Activated naive CD8-positive, alpha-beta T cell (primary cell): ENCODE results near the gene CANT1.

ENCODE experiments used
- H3K27ac Mint-ChIP-seq: one replicate; pipeline ENCODE4 v1.8.0; 2021; ENCODE audit warnings: mixed read lengths
- H3K27me3 Mint-ChIP-seq: one replicate; pipeline ENCODE4 v1.8.0; 2021; ENCODE audit warnings: mixed read lengths
- H3K36me3 Mint-ChIP-seq: one replicate; pipeline ENCODE4 v1.8.0; 2021; ENCODE audit warnings: mixed read lengths
- H3K4me1 Mint-ChIP-seq: one replicate; pipeline ENCODE4 v1.8.0; 2021; ENCODE audit warnings: low read depth, mixed read lengths
- H3K4me3 Mint-ChIP-seq: one replicate; pipeline ENCODE4 v1.8.0; 2021; ENCODE audit warnings: mild to moderate bottlenecking, mixed read lengths
- H3K9me3 Mint-ChIP-seq: one replicate; pipeline ENCODE4 v1.8.0; 2021; ENCODE audit warnings: low read depth, mixed read lengths

The CANT1 gene

GRCh38 chr17:78999056-78999768 is 10.4 kb downstream of the CANT1 start:
- no peak overlapping the region for H3K27ac Mint-ChIP-seq
- H3K27me3 Mint-ChIP-seq: no peaks in the 10 kb centered on the region
- no peaks in the 10 kb centered on the region for H3K36me3 Mint-ChIP-seq
- H3K4me3 Mint-ChIP-seq: no peak overlapping the region
- no peaks in the 10 kb centered on the region for H3K9me3 Mint-ChIP-seq
- H3K4me1 Mint-ChIP-seq: peaks cover 11% of the 10 kb centered on the region

- no peaks in the 10 kb centered on the region for H3K9me3 Mint-ChIP-seq
- no peak overlapping the region for H3K4me3 Mint-ChIP-seq
- no peaks in the 10 kb centered on the region for H3K36me3 Mint-ChIP-seq
- H3K27ac Mint-ChIP-seq: no peak overlapping the region
- H3K4me1 Mint-ChIP-seq: peaks cover 9% of the 10 kb centered on the region
- no peaks in the 10 kb centered on the region for H3K27me3 Mint-ChIP-seq
Measured at GRCh38 chr17:78998311-78999055, 11.1 kb downstream of the CANT1 start.

DNA sequence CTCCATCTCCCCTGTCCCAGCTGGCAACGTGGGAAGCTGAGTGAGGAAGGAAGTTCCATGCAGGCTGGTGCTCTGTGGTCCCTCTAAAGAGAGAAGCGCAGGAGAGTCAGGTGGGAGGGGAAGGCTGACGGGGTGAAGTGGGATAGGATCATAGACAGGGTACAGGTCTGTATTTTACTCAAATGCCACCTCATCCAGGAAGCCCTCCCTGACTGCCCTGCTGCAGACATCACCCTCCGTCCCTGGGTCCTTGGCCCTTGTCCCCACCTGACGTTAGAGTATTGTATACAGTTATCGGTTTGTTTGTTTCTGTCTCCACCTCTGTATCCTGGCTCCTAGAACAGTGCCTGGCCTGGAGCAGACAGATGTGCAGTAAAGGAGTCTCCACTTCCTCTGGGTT is 11.7 kb downstream of the CANT1 start:
- no peak overlapping the region for H3K4me3 Mint-ChIP-seq
- no peaks in the 10 kb centered on the region for H3K27me3 Mint-ChIP-seq

DNA sequence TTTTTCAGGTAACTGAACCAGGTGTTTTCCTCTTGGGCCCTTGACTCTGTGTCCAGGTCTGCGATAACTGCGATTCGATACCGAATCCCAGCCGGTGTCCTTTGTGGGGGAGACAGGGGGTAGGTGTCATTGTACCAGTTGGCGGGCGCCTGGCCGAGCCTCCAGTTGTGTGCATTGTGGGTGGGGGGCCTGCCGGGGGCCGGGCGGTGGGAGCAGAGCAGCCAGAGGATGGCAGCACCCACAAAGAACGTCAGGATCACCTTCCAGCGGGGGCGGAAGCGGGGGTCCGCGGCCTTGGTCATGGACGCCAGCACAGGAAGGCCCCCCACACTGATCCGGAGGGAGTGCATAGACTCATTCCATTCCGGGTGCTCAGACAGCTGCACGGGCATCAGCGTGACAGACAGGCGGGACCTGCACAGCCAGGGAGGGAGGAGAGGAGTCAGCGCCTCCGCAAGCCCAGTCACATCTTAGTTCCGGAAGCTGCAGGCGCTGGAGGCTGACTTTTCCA is 12.3 kb downstream of the CANT1 start:
- H3K4me3 Mint-ChIP-seq: no peak overlapping the region
- no peak overlapping the region for H3K27ac Mint-ChIP-seq
- H3K9me3 Mint-ChIP-seq: no peaks in the 10 kb centered on the region

More for the DNA sequence above, 11.7 kb downstream of the CANT1 start:
- Mint-ChIP-seq H3K36me3 (no peaks in the 10 kb centered on the region), H3K9me3 (no peaks in the 10 kb centered on the region), H3K4me1 (peaks cover 13% of the 10 kb centered on the region), H3K27ac (no peak overlapping the region)

DNA sequence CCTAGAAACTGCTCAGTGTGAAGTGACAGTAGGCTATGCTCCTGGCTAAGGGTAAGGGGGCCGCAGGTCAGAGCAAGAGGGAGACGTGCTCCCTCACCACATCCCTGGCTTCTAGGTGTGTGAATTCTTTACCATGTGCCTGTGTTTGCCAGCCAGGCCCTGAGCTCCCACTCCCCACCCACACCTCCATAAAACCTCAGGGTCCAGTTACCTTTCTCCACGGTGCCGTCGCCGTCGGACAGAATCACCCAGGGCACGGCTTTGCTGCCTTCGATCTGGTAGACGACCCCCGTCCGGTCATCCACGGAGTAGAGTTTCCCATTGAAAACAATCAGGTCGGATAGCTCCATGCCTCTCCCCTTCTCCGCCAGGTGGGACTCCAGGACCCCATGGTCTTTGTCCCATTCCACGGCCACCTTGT is 12.8 kb downstream of the CANT1 start:
- H3K4me1 Mint-ChIP-seq: peaks cover 6% of the 10 kb centered on the region
- no peak overlapping the region for H3K4me3 Mint-ChIP-seq
- no peaks in the 10 kb centered on the region for H3K36me3 Mint-ChIP-seq
- no peak overlapping the region for H3K27ac Mint-ChIP-seq
- no peaks in the 10 kb centered on the region for H3K27me3 Mint-ChIP-seq
- no peaks in the 10 kb centered on the region for H3K9me3 Mint-ChIP-seq

More for the DNA sequence above, 12.3 kb downstream of the CANT1 start:
- no peaks in the 10 kb centered on the region for H3K27me3 Mint-ChIP-seq
- no peaks in the 10 kb centered on the region for H3K36me3 Mint-ChIP-seq
- H3K4me1 Mint-ChIP-seq: peaks cover 8% of the 10 kb centered on the region

- Mint-ChIP-seq H3K27ac (no peak overlapping the region), H3K27me3 (no peaks in the 10 kb centered on the region), H3K36me3 (no peaks in the 10 kb centered on the region), H3K4me3 (no peak overlapping the region), H3K4me1 (peaks cover 4% of the 10 kb centered on the region), H3K9me3 (no peaks in the 10 kb centered on the region)
Measured at GRCh38 chr17:78995761-78996451, 13.7 kb downstream of the CANT1 start.

GRCh38 chr17:78995022-78995760 is 14.4 kb downstream of the CANT1 start:
- H3K9me3 Mint-ChIP-seq: no peaks in the 10 kb centered on the region

GRCh38 chr17:78993981-78994671 is 15.4 kb downstream of the CANT1 start:
- Mint-ChIP-seq H3K36me3 (no peaks in the 10 kb centered on the region), H3K27me3 (no peaks in the 10 kb centered on the region), H3K27ac (no peak overlapping the region), H3K4me1 (peaks cover 4% of the 10 kb centered on the region), H3K4me3 (no peak overlapping the region), H3K9me3 (no peaks in the 10 kb centered on the region)

More at GRCh38 chr17:78995022-78995760, 14.4 kb downstream of the CANT1 start:
- H3K4me3 Mint-ChIP-seq: no peak overlapping the region
- no peaks in the 10 kb centered on the region for H3K27me3 Mint-ChIP-seq
- peaks cover 4% of the 10 kb centered on the region for H3K4me1 Mint-ChIP-seq
- no peak overlapping the region for H3K27ac Mint-ChIP-seq
- H3K36me3 Mint-ChIP-seq: no peaks in the 10 kb centered on the region

DNA sequence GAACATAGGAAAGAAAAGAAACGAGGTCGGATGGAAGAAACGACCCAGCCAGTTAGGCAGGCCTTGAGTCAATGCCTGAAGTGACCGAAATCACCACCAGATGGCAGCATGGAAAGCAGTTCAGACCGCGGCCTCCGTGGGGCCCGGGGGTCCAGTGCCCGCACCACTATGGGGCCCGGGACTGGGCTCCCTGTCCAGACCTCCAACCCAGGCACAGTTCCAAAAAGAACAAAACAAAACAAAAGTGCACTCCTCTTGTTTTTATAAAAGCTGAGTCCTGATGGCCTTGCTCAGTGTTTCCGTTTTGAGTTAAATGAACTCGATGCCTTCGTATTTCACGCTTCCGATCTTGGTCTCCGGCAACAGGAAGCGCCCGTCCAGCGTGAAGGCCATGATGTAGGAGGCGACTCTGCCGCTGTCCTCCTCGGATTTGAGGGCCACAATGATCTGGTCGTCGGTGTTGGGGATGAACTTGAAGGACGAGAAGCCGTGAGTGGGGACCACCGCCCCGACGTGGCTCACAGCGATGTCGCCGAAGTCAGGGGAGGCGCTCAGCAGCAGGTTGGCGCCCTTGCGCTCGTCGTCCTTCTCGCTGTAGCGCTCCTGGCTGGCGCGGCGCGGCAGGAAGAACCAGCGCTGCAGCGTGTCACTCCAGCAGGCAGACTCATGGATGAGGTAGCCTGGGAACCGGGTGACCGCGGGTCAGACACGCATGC is 16.2 kb downstream of the CANT1 start:
- no peak overlapping the region for H3K27ac Mint-ChIP-seq
- no peaks in the 10 kb centered on the region for H3K36me3 Mint-ChIP-seq
- no peak overlapping the region for H3K4me3 Mint-ChIP-seq
- H3K4me1 Mint-ChIP-seq: peaks cover 4% of the 10 kb centered on the region
- H3K27me3 Mint-ChIP-seq: no peaks in the 10 kb centered on the region
- H3K9me3 Mint-ChIP-seq: no peaks in the 10 kb centered on the region

- Mint-ChIP-seq H3K9me3 (no peaks in the 10 kb centered on the region), H3K4me3 (no peak overlapping the region), H3K36me3 (no peaks in the 10 kb centered on the region), H3K27me3 (no peaks in the 10 kb centered on the region), H3K4me1 (peaks cover 4% of the 10 kb centered on the region), H3K27ac (no peak overlapping the region)
Measured at GRCh38 chr17:78992542-78993212, 16.9 kb downstream of the CANT1 start.

- Mint-ChIP-seq H3K36me3 (no peaks in the 10 kb centered on the region), H3K4me3 (no peak overlapping the region)
Measured at GRCh38 chr17:78991906-78992532, 17.5 kb downstream of the CANT1 start.

DNA sequence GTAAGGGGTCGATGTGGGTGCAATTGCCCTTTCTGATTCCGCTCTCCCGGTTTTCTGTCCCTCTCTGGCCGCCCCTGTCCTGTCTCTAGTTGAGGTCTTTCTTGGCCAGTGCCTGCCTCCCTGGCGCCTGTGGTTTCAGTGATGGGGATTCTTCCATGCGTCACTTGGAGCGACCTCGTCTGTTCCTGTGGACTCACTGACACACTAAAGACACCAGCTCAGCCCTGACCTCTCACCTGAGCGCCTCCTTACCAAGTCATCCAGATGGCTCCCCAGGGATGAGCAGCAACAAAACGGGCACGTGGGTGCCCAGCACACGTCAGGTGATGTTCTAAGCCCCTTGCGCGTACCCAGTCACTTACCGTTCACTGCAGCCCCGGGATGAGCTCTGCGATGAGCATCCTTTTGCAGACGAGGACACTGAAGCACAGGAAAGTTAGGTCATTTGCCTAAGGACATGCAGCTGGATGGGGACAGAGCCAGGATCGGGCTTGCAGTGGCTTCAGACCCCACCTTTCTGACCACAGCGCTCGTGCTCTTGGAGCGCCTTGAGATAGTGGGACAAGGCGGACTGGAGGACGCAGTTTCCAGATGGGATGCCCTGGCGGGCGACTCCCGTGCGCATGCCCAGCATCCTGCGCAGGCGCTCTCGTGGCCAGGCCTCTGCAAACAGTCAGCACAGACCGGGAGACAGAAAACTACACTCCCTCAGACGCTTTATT is 18.4 kb downstream of the CANT1 start:
- H3K4me1 Mint-ChIP-seq: peaks cover 14% of the 10 kb centered on the region
- H3K9me3 Mint-ChIP-seq: no peaks in the 10 kb centered on the region
- no peaks in the 10 kb centered on the region for H3K36me3 Mint-ChIP-seq
- no peak overlapping the region for H3K4me3 Mint-ChIP-seq
- no peaks in the 10 kb centered on the region for H3K27me3 Mint-ChIP-seq
- H3K27ac Mint-ChIP-seq: no peak overlapping the region

More at GRCh38 chr17:78991906-78992532, 17.5 kb downstream of the CANT1 start:
- H3K27me3 Mint-ChIP-seq: no peaks in the 10 kb centered on the region
- H3K27ac Mint-ChIP-seq: no peak overlapping the region
- H3K4me1 Mint-ChIP-seq: peaks cover 6% of the 10 kb centered on the region
- no peaks in the 10 kb centered on the region for H3K9me3 Mint-ChIP-seq
